Esophagus muscularis mucosa (tissue), 4 donors: ENCODE results near the gene HTD2. TPM values are rescaled to one million over a fixed set of nuclear protein-coding genes. Genes with fewer than 3 reads are reported as not detected.

ENCODE experiments used
- DNase-seq: peaks from one replicate; pipeline ENCODE4 v3.0.0-alpha.2; 2017; ENCODE audit errors: extremely low spot score
- H3K27ac ChIP-seq, 4 donors: fragments of 200-600 bp; sonication (generic); replicated peaks in 1 of 4; 1 replicate in 3 of 4; 2 replicates in 1 of 4; pipeline ENCODE4 v1.5.1; 2016 to 2019; ENCODE audit warnings: mild to moderate bottlenecking in 1 of 4
- H3K27me3 ChIP-seq, 4 donors: fragments of 200-600 bp; sonication (generic); one replicate each; pipeline versions ENCODE4 v1.5.1 to v1.6.0; 2016 to 2019
- H3K36me3 ChIP-seq, 4 donors: fragments of 200-600 bp; sonication (generic); one replicate each; pipeline ENCODE4 v1.5.1; 2016 to 2019
- H3K4me1 ChIP-seq, 4 donors: fragments of 200-600 bp; sonication (generic); one replicate each; pipeline ENCODE4 v1.5.1; 2016 to 2019
- H3K4me3 ChIP-seq, 4 donors: fragments of 200-600 bp; sonication (generic); 1 replicate in 2 of 4; 2 replicates in 2 of 4; pipeline ENCODE4 v1.5.1; 2016 to 2019; ENCODE audit warnings: mild to moderate bottlenecking in 4 of 4, moderate library complexity in 1 of 4
- H3K9me3 ChIP-seq, 4 donors: fragments of 200-600 bp; sonication (generic); 1 replicate in 3 of 4; 2 replicates in 1 of 4; pipeline ENCODE4 v1.5.1; 2016 to 2019
- CTCF ChIP-seq, 3 experiments: fragments of 200-600 bp in 2 of 3; fragments of 450-650 bp in 1 of 3; sonication (generic) in 2 of 3; IDR thresholded peaks; one replicate each; pipeline ENCODE4 v1.5.1; 2017 to 2019; ENCODE audit warnings: antibody characterized with exemption in 3 of 3, mild to moderate bottlenecking in 2 of 3, moderate library complexity in 1 of 3
- EP300 ChIP-seq: sonication (generic); formaldehyde crosslinking; IDR thresholded peaks from one replicate; pipeline ENCODE4 v1.6.1; 2017; ENCODE audit warnings: antibody characterized with exemption
- POLR2A ChIP-seq: fragments of 450-650 bp; IDR thresholded peaks from one replicate; pipeline ENCODE4 v1.6.1; 2017; ENCODE audit warnings: antibody characterized with exemption, moderate library complexity, mild to moderate bottlenecking, low read depth
- POLR2AphosphoS5 ChIP-seq, 2 donors: sonication (generic); formaldehyde crosslinking; IDR thresholded peaks; one replicate each; pipeline ENCODE4 v1.6.1; 2017; ENCODE audit warnings: antibody characterized with exemption in 2 of 2
- WGBS: methylation state at CpG from one replicate; pipeline ENCODE4 v1.1.5; 2018; 5-methylcytosine and 5-hydroxymethylcytosine counted together
- intact Hi-C: fragments of 100-400 bp; cut with DNase I; formaldehyde crosslinking; loops from one replicate; pipeline ENCODE4 v1.15.1; 2023
- total RNA-seq, 4 donors: library from RNA; depleted of rRNA; stranded (reverse); fragments of >200 nt; gene quantifications; one replicate each; pipeline versions ENCODE4 v1.1.0 to v1.2.1, GENCODE V29; 2016

Gene HTD2
- total RNA-seq, 4 donors from 2014 or later: 7.5 to 12.3 (median 10.4) TPM

GRCh38 chr3:58353722-58354553, 47.6 kb downstream of the HTD2 start:
- WGBS: 85% methylated on average over 8 of the region's 8 CpGs
- intact Hi-C loops: no loop called here
- peaks cover 11 to 57% (median 34%) of the 10 kb centered on the region in 4 donors for H3K4me1 ChIP-seq

GRCh38 chr3:58355179-58355578, 48.9 kb downstream of the HTD2 start:
- intact Hi-C loops: no loop called here
- 90% methylated on average over 8 of the region's 8 CpGs for WGBS
- H3K9me3 ChIP-seq: no peaks in the 10 kb centered on the region
- no peak overlapping the region for H3K4me3 ChIP-seq
- no peak overlapping the region for H3K27ac ChIP-seq
- H3K4me1 ChIP-seq: peaks cover 11 to 61% (median 35%) of the 10 kb centered on the region in 4 donors
- DNase-seq: no peak
- no peaks in the 10 kb centered on the region for H3K27me3 ChIP-seq
- TF ChIP-seq CTCF (IDR thresholded peaks at IDR 0.05) (no peak), POLR2AphosphoS5 (IDR thresholded peaks at IDR 0.05) (no peak), EP300 (no peak), POLR2A (no peak)
- H3K36me3 ChIP-seq: no peaks in the 10 kb centered on the region

More at GRCh38 chr3:58353722-58354553, 47.6 kb downstream of the HTD2 start:
- H3K27me3 ChIP-seq: no peaks in the 10 kb centered on the region
- no peak overlapping the region for H3K4me3 ChIP-seq
- no peaks in the 10 kb centered on the region for H3K9me3 ChIP-seq
- no peak for TF ChIP-seq EP300
- no peak for TF ChIP-seq POLR2A
- no peak for TF ChIP-seq POLR2AphosphoS5 (IDR thresholded peaks at IDR 0.05)
- TF ChIP-seq CTCF (IDR thresholded peaks at IDR 0.05): no peak
- no peak for DNase-seq
- no peaks in the 10 kb centered on the region for H3K36me3 ChIP-seq
- no peak overlapping the region for H3K27ac ChIP-seq

- Histone ChIP-seq H3K36me3 (no peaks in the 10 kb centered on the region), H3K9me3 (no peaks in the 10 kb centered on the region), H3K27ac (no peak overlapping the region), H3K4me3 (no peak overlapping the region), H3K27me3 (no peaks in the 10 kb centered on the region), H3K4me1 (peaks cover 8 to 61% (median 31%) of the 10 kb centered on the region in 4 donors)
- TF ChIP-seq POLR2AphosphoS5 (IDR thresholded peaks at IDR 0.05) (no peak), POLR2A (no peak), EP300 (no peak), CTCF (IDR thresholded peaks at IDR 0.05) (no peak)
- no peak for DNase-seq
- WGBS: 46% methylated on average over 4 of the region's 4 CpGs
- intact Hi-C loops: no loop called here
Observed at GRCh38 chr3:58356054-58356453, 49.7 kb downstream of the HTD2 start.

GRCh38 chr3:58357402-58357801, 51.1 kb downstream of the HTD2 start:
- 100% methylated on average over 3 of the region's 3 CpGs for WGBS
- peaks cover 8 to 60% (median 38%) of the 10 kb centered on the region in 4 donors for H3K4me1 ChIP-seq

More at GRCh38 chr3:58357402-58357801, 51.1 kb downstream of the HTD2 start:
- no peak for DNase-seq
- Histone ChIP-seq H3K36me3 (no peaks in the 10 kb centered on the region), H3K27ac (no peak overlapping the region), H3K4me3 (no peak overlapping the region), H3K9me3 (no peaks in the 10 kb centered on the region), H3K27me3 (no peaks in the 10 kb centered on the region)
- intact Hi-C loops: no loop called here
- TF ChIP-seq POLR2AphosphoS5 (IDR thresholded peaks at IDR 0.05) (no peak), CTCF (IDR thresholded peaks at IDR 0.05) (no peak), EP300 (no peak), POLR2A (no peak)
